Suprapubic skin (tissue), 3 donors: Measurements from ENCODE around the gene HILPDA.

Source experiments
- EP300 ChIP-seq: sonication (generic); formaldehyde crosslinking; IDR thresholded peaks from one replicate; pipeline ENCODE4 v1.6.1; 2017; ENCODE audit warnings: antibody characterized with exemption
- TF ChIP-seq, protein P1 (sequence below), 2 donors: fragments of 200-600 bp in 1 of 2; fragments of 450-650 bp in 1 of 2; sonication (generic) in 1 of 2; IDR thresholded peaks; one replicate each; pipeline ENCODE4 v1.5.1; 2016 to 2019; ENCODE audit warnings: antibody characterized with exemption in 2 of 2, mild to moderate bottlenecking in 1 of 2, moderate library complexity in 1 of 2

DNA sequence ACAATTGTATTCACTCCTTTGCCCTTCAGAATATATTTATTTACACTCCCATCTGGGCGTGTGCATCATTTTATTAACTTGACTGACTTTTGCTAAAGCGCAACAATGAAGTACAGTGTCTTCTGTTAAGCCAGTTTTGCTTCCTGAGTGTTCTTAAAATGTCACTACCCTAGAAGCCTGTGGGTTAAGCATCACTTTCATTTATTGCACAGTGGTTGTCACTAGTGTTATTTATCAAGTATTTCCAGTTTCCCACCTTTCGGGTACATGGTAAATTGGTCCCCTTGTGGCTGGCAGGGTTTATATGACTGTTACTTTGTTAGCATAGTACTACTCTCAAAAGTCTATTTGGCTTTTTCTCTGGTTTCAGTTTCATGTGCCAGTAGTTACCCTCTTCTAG lies 3.3 kb downstream of the HILPDA start:
- TF ChIP-seq, protein P1, sequence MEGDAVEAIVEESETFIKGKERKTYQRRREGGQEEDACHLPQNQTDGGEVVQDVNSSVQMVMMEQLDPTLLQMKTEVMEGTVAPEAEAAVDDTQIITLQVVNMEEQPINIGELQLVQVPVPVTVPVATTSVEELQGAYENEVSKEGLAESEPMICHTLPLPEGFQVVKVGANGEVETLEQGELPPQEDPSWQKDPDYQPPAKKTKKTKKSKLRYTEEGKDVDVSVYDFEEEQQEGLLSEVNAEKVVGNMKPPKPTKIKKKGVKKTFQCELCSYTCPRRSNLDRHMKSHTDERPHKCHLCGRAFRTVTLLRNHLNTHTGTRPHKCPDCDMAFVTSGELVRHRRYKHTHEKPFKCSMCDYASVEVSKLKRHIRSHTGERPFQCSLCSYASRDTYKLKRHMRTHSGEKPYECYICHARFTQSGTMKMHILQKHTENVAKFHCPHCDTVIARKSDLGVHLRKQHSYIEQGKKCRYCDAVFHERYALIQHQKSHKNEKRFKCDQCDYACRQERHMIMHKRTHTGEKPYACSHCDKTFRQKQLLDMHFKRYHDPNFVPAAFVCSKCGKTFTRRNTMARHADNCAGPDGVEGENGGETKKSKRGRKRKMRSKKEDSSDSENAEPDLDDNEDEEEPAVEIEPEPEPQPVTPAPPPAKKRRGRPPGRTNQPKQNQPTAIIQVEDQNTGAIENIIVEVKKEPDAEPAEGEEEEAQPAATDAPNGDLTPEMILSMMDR (IDR thresholded peaks at IDR 0.05) = no peak
- TF ChIP-seq EP300 = no peak
